HG03565 (cell line): ENCODE measurements around the gene PPHLN1.

Source experiments
- ATAC-seq: cut with Tn5 transposase; IDR thresholded peaks from one replicate; pipeline ENCODE4 v1.9.1; 2021; ENCODE audit warnings: mild to moderate bottlenecking, moderate library complexity; ENCODE audit not compliant: unreplicated experiment

The PPHLN1 gene

DNA sequence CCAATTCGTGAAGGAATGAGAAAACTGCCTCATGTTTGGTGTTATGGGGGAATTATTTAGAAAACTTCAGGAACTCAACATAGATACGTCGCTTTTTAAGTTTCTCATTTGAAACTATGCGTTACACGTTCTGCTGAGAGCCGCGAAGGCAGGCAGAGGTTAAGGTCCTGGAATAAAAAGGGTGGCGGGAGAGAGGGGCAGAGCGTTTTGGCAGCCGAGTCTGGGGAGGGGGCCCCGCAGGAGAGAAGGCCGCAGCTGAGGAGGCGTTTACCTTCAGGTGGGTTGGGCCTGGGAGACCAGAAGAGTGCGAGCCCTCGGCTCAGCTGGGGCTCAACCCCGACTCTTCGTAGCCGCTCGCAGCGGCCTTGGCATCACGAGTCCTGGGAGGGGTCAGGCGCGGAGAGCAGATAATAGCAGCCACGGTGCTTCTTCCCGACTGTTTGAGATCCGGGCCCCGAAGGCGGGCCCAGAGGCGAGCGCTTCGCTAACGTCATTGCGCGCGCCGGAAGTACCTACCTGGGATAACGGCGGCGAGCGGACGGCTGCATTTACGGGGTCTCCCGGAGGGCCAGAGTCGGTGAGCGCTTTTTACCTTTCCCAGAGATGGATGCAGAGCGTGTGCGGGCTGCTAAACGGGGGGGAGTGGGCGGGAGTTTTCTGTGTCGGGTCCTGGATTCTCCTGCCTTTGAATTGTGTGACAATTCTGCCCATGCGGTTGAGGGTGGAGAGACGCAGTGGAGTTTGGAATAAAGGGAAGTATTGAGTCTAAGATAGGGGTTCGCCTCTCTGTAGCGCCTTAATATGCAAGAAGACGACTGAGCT lies at the start of gene PPHLN1, which contains the start of gene ZCRB1:
Gene PPHLN1 (plus strand): TSS at position 515 of the 822 bp plus-strand sequence. CDS start 9,736 bp downstream, outside the sequence.
Gene ZCRB1 (minus strand): TSS at position 442 of the 822 bp plus-strand sequence. CDS start 1,992 bp downstream, outside the sequence.
- peak; percentile 90 for ATAC-seq

DNA sequence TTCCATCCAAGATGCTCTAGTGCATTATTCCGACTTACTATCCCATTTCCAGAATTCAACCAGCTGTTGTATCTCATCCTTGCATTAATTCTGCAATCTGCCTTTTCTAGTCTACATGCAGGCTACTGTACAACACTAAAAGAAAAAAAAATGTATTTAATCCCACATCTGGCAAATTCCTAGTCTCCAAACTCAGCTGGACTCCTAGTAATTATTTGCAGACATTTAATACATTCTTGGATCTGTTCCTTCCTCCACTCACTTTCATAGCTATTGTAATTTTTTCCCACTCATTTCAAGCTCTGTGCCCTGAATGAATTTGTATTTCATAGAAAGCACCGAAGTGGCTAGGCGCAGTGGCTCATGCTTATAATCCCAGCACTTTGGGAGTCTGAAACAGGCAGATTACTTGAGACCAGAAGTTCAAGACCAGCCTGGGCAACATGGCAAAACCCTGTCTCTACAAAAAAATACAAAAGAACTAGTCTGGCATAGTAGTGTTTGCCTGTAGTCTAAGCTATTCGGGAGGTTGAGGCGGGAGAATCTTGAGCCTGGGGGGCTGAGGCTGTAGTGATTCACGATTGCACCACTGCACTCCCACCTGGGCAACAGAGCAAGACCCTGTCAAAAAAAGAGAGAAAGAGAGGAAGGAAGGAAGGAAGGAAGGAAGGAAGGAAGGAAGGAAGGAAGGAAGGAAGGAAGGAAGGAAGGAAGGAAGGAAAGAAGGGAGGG lies 48.4 kb upstream of the PPHLN1 start:
- ATAC-seq = no peak

DNA sequence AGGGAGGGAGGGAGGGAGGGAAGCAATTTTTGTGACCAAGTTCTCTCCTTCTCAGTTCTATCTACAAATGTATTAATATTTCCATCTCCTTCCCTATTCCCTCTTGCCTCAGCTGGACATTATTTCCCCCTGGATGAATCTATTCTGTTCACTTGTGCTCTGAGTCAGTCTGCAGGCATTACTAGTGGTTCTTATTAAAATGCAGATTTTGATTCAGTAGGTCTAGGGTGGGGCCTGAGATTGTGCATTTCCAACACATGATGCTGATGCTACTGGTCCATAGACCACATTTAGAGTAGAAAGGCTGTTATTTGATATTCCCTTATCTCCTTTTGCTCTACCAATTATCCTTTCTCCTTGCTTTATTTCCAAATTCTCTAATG lies 47.8 kb upstream of the PPHLN1 start:
- ATAC-seq = no peak

DNA sequence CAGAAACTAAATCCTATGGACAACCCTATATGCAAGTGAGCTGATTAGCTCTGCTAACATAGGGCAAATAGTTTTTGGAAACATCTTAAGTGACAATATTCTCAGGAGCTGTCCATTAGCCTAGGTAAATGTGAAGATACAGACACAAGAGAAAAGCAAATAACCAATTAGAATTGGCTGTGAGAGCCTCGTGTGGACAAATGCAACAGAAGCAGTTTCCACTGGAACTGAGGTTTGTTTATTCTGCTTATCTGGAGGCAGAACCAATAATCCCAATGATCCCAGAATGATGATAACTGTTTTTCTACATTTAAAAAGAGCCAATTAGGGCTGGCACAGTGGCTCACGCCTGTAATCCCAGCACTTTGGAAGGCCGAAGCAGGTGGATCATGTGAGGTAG lies 44.7 kb upstream of the PPHLN1 start:
- no peak for ATAC-seq

- no peak for ATAC-seq
Observed at GRCh38 chr12:42281844-42282243, 44.1 kb upstream of the PPHLN1 start.

- ATAC-seq = no peak
Observed at GRCh38 chr12:42282294-42282693, 43.7 kb upstream of the PPHLN1 start.

GRCh38 chr12:42283739-42284138 lies 42.2 kb upstream of the PPHLN1 start:
- no peak for ATAC-seq

GRCh38 chr12:42284157-42284556 lies 41.8 kb upstream of the PPHLN1 start:
- ATAC-seq = no peak

DNA sequence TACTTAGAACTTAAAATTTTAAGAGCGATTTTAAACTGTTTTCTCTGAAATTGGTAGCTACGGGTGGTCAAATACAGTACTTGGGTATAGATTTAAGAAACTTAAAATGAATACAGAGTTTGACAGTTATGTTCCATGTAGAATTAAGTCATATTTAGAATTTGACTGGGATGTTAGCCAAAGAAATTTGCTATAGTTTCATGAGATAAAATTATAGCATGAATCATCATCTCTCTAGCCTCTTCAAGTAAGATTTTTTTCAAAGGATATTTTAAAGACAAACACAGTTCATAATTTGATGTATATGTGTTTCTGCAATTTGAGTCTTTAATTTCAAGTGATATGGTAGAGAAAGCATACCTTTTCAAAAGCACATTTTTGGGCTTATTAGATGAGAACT lies 41.1 kb upstream of the PPHLN1 start:
- no peak for ATAC-seq

- ATAC-seq = no peak
Observed at GRCh38 chr12:42285431-42285830, 40.5 kb upstream of the PPHLN1 start.

DNA sequence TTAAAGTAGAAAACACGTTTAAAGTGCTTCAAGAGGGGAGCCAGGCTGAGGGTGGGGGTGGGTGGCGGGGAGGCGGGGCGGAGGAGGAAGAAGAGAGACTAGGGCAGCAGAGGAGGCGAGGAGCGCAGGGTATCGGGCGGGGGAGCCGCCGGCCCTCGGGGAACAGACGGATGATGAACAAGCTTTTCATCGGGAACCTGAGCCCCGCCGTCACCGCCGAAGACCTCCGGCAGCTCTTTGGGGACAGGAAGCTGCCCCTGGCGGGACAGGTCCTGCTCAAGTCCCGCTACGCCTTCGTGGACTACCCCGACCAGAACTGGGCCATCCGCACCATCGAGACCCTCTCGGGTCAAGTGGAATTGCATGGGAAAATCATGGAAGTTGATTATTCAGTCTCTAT lies 39.2 kb upstream of the PPHLN1 start:
- no peak for ATAC-seq

- no peak for ATAC-seq
Observed at GRCh38 chr12:42288544-42288943, 37.4 kb upstream of the PPHLN1 start.

- no peak for ATAC-seq
Observed at GRCh38 chr12:42291680-42292079, 34.3 kb upstream of the PPHLN1 start.

DNA sequence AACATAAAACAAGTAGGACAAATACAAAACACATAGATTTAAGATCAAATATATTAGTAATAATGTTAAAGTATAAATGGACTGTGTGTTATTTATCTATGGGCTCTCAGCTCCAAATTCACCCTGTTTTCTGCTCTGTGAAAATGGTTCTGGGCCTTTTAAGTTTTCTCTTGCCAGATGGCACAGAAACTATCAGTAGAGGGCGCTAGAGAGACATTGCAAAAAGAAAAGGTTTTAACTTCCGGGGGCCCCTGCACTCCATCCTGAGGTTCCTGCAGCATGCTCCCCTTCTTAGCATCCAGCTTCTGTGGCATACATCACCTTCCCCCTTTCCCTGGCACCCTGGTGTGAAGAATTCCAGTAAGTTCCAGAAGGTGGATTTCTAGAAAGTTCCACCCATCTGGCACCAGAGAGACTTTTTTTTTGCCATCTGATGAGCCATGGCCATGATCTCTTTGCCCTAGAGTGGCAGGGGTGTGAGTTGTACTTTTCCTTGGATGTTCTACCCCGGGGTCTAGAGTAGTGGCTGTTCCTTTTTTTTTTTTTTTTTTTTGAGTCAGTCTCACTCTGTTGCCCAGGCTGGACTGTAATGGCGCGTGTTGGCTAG lies 29.4 kb upstream of the PPHLN1 start:
- ATAC-seq = no peak

DNA sequence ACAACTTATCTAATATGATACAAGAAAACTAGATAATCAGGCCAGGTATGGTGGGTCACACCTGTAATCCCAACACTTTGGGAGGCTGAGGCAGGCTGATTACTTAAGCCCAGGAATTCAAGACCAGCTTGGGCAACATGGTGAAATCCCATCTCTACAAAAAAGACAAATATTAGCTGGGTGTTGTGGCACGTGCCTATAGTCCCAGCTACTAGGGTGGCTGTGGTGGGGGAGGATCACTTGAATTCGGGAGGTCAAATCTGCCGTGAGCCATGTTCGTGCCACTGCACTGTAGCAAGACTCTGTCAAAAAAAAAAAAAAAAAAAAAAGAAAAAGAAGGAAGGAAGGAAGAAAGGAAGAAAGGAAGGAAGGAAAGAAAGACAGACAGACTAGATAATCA lies 27.1 kb upstream of the PPHLN1 start:
- no peak for ATAC-seq

DNA sequence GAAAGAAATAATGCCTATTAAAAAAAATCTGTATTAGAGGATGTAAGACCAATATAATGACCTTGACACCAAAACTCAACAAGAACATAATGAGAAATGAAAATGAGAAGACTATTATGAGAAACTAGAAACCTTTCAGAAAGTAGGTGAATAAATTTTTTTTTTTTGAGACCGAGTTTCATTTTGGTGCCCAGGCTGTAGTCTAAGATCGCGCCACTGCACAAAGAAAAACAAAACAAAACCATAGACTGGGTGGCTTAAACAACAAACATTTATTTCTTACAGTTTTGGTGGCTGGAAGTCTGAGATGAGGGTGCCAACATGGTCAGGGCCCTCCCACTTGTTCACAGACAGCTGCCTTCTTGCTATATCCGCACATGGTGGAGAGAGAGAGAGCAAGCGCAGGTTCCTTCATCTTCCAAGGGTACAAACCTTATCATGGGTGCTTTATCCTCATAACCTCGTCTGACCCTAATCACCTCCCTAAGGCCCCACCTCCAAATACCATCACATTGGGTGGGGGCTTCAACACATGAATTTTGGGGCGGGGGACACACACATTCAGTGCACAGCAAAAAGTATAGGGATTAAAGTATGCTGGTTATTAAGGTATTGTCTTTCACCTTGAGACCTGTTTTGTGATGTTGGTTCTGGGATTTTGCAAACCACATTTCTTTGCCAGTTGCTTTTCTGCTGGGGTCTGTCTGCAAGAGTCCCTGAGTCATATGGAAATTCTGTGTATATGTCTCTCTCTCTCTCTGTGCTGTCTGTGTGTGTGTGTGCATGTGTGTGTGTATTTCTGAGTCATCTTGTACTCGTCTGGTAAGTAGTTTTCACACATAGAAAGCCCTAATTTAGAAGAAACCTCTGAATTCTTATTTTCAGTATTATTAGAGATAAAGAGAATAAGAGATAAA lies 26.3 kb upstream of the PPHLN1 start:
- ATAC-seq = peak; percentile 90

GRCh38 chr12:42306297-42306696 lies 19.7 kb upstream of the PPHLN1 start:
- ATAC-seq = no peak

- ATAC-seq = no peak
Observed at GRCh38 chr12:42308390-42308789, 17.6 kb upstream of the PPHLN1 start.

GRCh38 chr12:42309996-42310395 lies 16.0 kb upstream of the PPHLN1 start:
- no peak for ATAC-seq

DNA sequence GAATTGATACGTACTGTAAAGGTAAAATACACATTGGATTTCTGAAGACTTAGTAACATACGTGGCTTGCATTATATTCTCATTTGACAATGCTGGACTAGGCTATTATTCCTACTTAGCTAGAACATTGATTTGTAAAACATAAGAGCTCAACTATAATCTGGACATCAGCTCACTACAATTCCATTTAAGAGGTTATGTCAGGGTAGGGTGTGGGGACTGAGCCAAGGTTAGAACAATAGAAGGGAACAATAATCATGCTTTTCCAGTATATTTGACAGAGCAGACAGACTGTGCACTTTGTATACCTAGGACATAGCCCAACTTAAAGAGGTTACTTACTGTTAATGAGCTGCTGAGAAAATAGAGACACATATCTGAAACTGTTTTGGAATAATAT lies 10.9 kb upstream of the PPHLN1 start:
- ATAC-seq = no peak

DNA sequence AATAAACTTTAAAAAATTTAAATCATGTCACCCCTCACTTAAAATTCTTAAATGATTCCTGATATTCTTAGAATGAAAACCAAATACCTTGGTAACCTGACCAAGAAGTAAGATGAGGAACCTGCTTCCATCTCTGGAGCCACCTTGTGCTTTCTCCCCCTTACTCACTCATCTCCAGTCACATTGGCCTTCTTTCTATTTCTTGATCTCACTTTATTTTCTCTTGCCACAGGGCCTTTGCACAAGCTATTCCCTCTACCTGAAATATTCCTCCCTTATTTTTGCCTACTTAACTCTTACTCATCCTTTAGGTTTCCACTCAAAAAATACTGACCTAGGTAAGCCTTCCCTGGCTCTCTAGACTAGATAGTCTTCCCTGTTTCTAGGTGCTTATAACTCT lies 5.2 kb upstream of the PPHLN1 start:
- ATAC-seq = no peak
